OCI-LY3 (cell line): ENCODE results near the gene NUDT1.

Experiments
- H2AFZ ChIP-seq: fragments of 200-600, 300-600 bp; shearing (Covaris generic); 2 replicates; pipeline ENCODE4 v1.6.0; 2014; ENCODE audit warnings: antibody characterized with exemption, low read depth, low read length
- H3K27ac ChIP-seq: fragments of 200-600, 300-600 bp; sonication (generic); 2 replicates; pipeline ENCODE4 v1.5.1; 2014; ENCODE audit warnings: mild to moderate bottlenecking, low read length, moderate library complexity, mixed read lengths
- H3K27me3 ChIP-seq: fragments of 200-600, 300-600 bp; sonication (generic); 2 replicates; pipeline ENCODE4 v1.6.1; 2014; ENCODE audit warnings: low read depth, low read length, mixed read lengths
- H3K36me3 ChIP-seq: fragments of 200-600, 300-600 bp; sonication (generic); replicated peaks from 2 replicates; pipeline ENCODE3; 2014; ENCODE audit warnings: low read depth, low read length, mixed read lengths
- H3K4me1 ChIP-seq: fragments of 300-600, 200-600 bp; sonication (generic); 2 replicates; pipeline ENCODE4 v1.6.1; 2014; ENCODE audit warnings: low read length, mixed read lengths
- H3K4me2 ChIP-seq: fragments of 200-600, 300-600 bp; sonication (generic); 2 replicates; pipeline ENCODE4 v1.6.1; 2014; ENCODE audit warnings: low read length, mixed read lengths
- H3K4me3 ChIP-seq: fragments of 300-600, 200-600 bp; sonication (generic); 2 replicates; pipeline ENCODE4 v1.5.1; 2014; ENCODE audit warnings: antibody characterized with exemption, mild to moderate bottlenecking, low read length, moderate library complexity
- H3K79me2 ChIP-seq: fragments of 300-600, 200-600 bp; shearing (Covaris generic); 2 replicates; pipeline ENCODE4 v1.6.1; 2014; ENCODE audit warnings: mild to moderate bottlenecking, low read length, mixed read lengths
- H3K9ac ChIP-seq: fragments of 300-600, 200-600 bp; shearing (Covaris generic); 2 replicates; pipeline ENCODE4 v1.6.0; 2014; ENCODE audit warnings: mild to moderate bottlenecking, low read length, moderate library complexity
- H3K9me3 ChIP-seq: fragments of 200-600, 300-600 bp; shearing (Covaris generic); 2 replicates; pipeline ENCODE4 v1.6.1; 2014; ENCODE audit warnings: low read length, mixed read lengths; ENCODE audit not compliant: insufficient read depth
- H4K20me1 ChIP-seq: fragments of 200-600, 300-600 bp; sonication (generic); 2 replicates; pipeline ENCODE4 v1.6.1; 2016; ENCODE audit warnings: low read length, mixed read lengths; ENCODE audit not compliant: insufficient read depth
- EZH2phosphoT487 ChIP-seq: fragments of 200-600 bp; shearing (Covaris generic); IDR thresholded peaks from 2 replicates; pipeline ENCODE4 v1.6.1; 2018; ENCODE audit warnings: antibody characterized with exemption, mixed run types, low read depth
- TF ChIP-seq, protein P1 (sequence below): fragments of 200-600, 300-600 bp; sonication (generic); IDR thresholded peaks from 2 replicates; pipeline ENCODE4 v1.5.1; 2014; ENCODE audit warnings: antibody characterized with exemption, low read length, low read depth

NUDT1 gene

DNA sequence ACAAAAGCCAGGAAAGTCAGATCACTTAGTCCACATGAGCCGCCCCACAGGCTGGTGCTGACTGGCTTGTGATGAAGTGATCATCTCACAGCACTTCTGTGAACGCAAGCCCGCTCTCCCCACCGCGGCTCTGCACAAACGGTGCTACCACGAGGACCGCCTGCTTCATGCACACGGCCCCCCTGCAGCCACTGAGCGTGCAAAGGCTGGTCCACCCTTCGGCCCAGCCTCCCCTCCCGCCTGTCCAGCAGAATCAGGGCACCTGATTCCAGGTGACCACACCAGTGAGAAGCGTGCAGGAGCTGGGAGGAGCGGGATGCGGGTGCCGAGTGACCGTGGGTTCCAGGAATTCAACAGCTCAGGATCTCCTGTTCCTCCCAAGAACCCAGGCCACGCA is 41.4 kb upstream of the NUDT1 start:
- peaks cover 6% of the 10 kb centered on the region; the same call in 1 of the 2 replicates for H3K4me1 ChIP-seq
- no peaks in the 10 kb centered on the region for H3K79me2 ChIP-seq
- H2AFZ ChIP-seq, result no peak overlapping the region
- H3K9ac ChIP-seq, result no peak overlapping the region
- H3K27me3 ChIP-seq, result no peaks in the 10 kb centered on the region
- peaks cover 15% of the 10 kb centered on the region for H3K36me3 ChIP-seq
- H3K4me2 ChIP-seq, result no peak overlapping the region
- H3K4me3 ChIP-seq, result no peak overlapping the region
- no peak overlapping the region for H3K27ac ChIP-seq
- H3K9me3 ChIP-seq, result no peaks in the 10 kb centered on the region
- no peak for TF ChIP-seq EZH2phosphoT487
- TF ChIP-seq, protein P1, sequence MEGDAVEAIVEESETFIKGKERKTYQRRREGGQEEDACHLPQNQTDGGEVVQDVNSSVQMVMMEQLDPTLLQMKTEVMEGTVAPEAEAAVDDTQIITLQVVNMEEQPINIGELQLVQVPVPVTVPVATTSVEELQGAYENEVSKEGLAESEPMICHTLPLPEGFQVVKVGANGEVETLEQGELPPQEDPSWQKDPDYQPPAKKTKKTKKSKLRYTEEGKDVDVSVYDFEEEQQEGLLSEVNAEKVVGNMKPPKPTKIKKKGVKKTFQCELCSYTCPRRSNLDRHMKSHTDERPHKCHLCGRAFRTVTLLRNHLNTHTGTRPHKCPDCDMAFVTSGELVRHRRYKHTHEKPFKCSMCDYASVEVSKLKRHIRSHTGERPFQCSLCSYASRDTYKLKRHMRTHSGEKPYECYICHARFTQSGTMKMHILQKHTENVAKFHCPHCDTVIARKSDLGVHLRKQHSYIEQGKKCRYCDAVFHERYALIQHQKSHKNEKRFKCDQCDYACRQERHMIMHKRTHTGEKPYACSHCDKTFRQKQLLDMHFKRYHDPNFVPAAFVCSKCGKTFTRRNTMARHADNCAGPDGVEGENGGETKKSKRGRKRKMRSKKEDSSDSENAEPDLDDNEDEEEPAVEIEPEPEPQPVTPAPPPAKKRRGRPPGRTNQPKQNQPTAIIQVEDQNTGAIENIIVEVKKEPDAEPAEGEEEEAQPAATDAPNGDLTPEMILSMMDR, result no peak
- no peaks in the 10 kb centered on the region for H4K20me1 ChIP-seq

GRCh38 chr7:2201128-2201527 is 40.9 kb upstream of the NUDT1 start:
- Histone ChIP-seq H4K20me1 (no peaks in the 10 kb centered on the region), H2AFZ (no peak overlapping the region), H3K4me1 (peaks cover 6% of the 10 kb centered on the region; the same call in 1 of the 2 replicates), H3K4me2 (no peak overlapping the region), H3K9me3 (no peaks in the 10 kb centered on the region), H3K4me3 (no peak overlapping the region), H3K36me3 (peaks cover 10% of the 10 kb centered on the region), H3K27ac (no peak overlapping the region), H3K27me3 (no peaks in the 10 kb centered on the region), H3K79me2 (no peaks in the 10 kb centered on the region), H3K9ac (no peak overlapping the region)
- TF ChIP-seq EZH2phosphoT487, result no peak
- TF ChIP-seq, protein P1, result no peak

GRCh38 chr7:2201686-2202360 is 40.2 kb upstream of the NUDT1 start:
- Histone ChIP-seq H2AFZ (no peak overlapping the region), H3K79me2 (no peaks in the 10 kb centered on the region), H3K9ac (no peak overlapping the region), H4K20me1 (no peaks in the 10 kb centered on the region), H3K27me3 (no peaks in the 10 kb centered on the region), H3K4me3 (no peak overlapping the region), H3K36me3 (peaks cover 5% of the 10 kb centered on the region), H3K4me1 (peaks cover 6% of the 10 kb centered on the region; the same call in 1 of the 2 replicates), H3K27ac (no peak overlapping the region), H3K4me2 (no peak overlapping the region), H3K9me3 (no peaks in the 10 kb centered on the region)
- TF ChIP-seq, protein P1, result no peak
- TF ChIP-seq EZH2phosphoT487, result no peak

DNA sequence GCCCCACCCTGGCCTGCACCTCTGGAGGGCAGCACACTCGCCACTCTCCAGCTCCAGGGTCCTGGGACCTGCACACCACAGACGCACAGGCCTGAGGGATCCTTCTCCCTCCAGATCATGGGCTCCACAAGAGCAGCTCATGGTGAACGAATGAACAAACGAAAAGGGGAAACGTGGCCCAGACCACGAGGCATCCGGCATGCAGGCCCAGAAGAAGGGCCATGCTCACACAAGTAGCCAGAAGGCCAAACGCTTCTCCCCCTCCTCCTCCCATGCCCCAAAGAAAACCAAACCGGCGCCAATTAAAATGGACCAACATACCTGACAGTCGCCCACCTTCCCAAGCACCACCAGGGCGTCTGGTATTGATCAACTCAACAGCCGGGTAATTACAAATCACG is 39.7 kb upstream of the NUDT1 start:
- no peak overlapping the region for H3K27ac ChIP-seq
- H3K4me2 ChIP-seq, result no peak overlapping the region
- H3K27me3 ChIP-seq, result no peaks in the 10 kb centered on the region
- peaks cover 5% of the 10 kb centered on the region for H3K36me3 ChIP-seq
- no peaks in the 10 kb centered on the region for H4K20me1 ChIP-seq
- H3K4me3 ChIP-seq, result no peak overlapping the region
- peaks cover 6% of the 10 kb centered on the region; the same call in 1 of the 2 replicates for H3K4me1 ChIP-seq
- H2AFZ ChIP-seq, result no peak overlapping the region
- TF ChIP-seq, protein P1, result no peak
- TF ChIP-seq EZH2phosphoT487, result no peak
- no peaks in the 10 kb centered on the region for H3K9me3 ChIP-seq
- H3K79me2 ChIP-seq, result no peaks in the 10 kb centered on the region
- H3K9ac ChIP-seq, result no peak overlapping the region
